Measurements from ENCODE around the gene DPP6.

The DPP6 gene

DNA sequence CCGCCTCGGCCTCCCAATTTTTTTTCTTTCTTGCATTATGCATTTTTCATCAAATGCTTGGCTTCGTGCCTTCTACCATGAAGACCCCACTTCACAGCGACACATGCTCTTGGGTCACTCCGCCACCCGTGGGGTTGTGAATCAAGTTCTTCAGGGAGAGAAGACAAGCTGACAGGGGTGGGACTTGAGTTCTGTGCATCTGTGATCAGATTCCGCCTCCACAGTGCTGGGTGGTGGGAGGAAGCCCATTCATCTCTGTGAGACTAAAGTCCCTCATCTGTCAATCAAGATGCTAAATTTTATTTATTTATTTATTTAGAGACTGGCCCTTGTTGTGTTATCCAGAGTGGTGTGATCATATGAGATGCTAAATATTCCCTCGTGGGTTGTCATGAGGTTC lies 333.0 kb downstream of the DPP6 start:
- TF ChIP-seq, protein P1, sequence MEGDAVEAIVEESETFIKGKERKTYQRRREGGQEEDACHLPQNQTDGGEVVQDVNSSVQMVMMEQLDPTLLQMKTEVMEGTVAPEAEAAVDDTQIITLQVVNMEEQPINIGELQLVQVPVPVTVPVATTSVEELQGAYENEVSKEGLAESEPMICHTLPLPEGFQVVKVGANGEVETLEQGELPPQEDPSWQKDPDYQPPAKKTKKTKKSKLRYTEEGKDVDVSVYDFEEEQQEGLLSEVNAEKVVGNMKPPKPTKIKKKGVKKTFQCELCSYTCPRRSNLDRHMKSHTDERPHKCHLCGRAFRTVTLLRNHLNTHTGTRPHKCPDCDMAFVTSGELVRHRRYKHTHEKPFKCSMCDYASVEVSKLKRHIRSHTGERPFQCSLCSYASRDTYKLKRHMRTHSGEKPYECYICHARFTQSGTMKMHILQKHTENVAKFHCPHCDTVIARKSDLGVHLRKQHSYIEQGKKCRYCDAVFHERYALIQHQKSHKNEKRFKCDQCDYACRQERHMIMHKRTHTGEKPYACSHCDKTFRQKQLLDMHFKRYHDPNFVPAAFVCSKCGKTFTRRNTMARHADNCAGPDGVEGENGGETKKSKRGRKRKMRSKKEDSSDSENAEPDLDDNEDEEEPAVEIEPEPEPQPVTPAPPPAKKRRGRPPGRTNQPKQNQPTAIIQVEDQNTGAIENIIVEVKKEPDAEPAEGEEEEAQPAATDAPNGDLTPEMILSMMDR (IDR thresholded peaks at IDR 0.05; ENCODE audit: low read depth, low read length): no peak
- TF ChIP-seq POLR2A (IDR thresholded peaks at IDR 0.05; ENCODE audit: extremely low read depth, insufficient read length) (no peak), MYC (IDR thresholded peaks at IDR 0.05; ENCODE audit: low read depth, low read length) (no peak)
- TF ChIP-seq, protein P2, sequence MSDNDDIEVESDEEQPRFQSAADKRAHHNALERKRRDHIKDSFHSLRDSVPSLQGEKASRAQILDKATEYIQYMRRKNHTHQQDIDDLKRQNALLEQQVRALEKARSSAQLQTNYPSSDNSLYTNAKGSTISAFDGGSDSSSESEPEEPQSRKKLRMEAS (IDR thresholded peaks at IDR 0.05; ENCODE audit: low read depth, low read length): no peak
- no peak for DNase-seq (ENCODE audit: low read depth)
- H3K4me3 ChIP-seq (ENCODE audit: low read depth, low read length): no peak overlapping the region

DNA sequence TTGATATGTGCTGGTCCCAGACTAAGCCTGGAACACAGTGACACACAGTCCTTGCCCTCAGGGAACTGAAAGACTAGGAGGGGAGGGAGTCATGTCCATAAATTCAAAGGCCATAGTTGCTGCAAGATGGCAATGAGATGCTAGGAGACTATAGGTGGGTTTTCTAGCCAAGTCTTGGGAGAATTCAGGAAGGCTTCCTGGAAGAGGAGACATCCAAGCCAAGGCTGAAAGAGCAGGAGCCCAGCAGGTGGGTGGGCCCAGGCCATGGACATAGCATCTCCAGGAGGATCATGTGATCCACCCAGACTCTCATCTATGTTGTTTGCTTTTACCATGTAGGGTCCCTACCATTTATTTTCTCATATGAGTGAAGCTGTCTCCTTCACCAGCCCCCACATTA lies 335.1 kb downstream of the DPP6 start:
- no peak overlapping the region for H3K4me3 ChIP-seq (ENCODE audit: low read depth, low read length)
- TF ChIP-seq, protein P1 (IDR thresholded peaks at IDR 0.05; ENCODE audit: low read depth, low read length): no peak
- TF ChIP-seq MYC (IDR thresholded peaks at IDR 0.05; ENCODE audit: low read depth, low read length): no peak
- TF ChIP-seq, protein P2 (IDR thresholded peaks at IDR 0.05; ENCODE audit: low read depth, low read length): no peak
- no peak for TF ChIP-seq POLR2A (IDR thresholded peaks at IDR 0.05; ENCODE audit: extremely low read depth, insufficient read length)
- DNase-seq (ENCODE audit: low read depth): no peak

DNA sequence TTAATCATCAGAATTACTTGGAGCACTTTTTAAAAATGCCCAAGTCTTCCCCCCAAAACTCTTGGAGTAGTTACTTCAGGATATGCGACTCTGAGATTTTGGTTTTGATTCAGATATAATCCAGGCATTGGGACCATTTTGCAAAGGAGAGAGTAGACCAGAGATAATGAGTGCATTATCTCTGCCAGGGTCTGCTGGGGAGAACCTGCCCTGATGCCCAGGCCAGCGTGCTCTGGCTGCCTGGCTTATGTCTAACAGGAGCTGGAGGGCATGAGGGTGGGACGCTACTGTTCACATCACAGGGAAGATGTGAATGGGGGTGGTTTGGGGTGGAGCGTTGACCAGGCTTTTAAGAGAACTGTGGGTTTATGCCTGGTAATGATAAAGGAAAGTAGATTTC lies 336.2 kb downstream of the DPP6 start:
- no peak overlapping the region for H3K4me3 ChIP-seq (ENCODE audit: low read depth, low read length)
- DNase-seq (ENCODE audit: low read depth): no peak
- TF ChIP-seq, protein P2 (IDR thresholded peaks at IDR 0.05; ENCODE audit: low read depth, low read length): no peak
- TF ChIP-seq POLR2A (IDR thresholded peaks at IDR 0.05; ENCODE audit: extremely low read depth, insufficient read length) (no peak), MYC (IDR thresholded peaks at IDR 0.05; ENCODE audit: low read depth, low read length) (no peak)
- TF ChIP-seq, protein P1 (IDR thresholded peaks at IDR 0.05; ENCODE audit: low read depth, low read length): no peak

DNA sequence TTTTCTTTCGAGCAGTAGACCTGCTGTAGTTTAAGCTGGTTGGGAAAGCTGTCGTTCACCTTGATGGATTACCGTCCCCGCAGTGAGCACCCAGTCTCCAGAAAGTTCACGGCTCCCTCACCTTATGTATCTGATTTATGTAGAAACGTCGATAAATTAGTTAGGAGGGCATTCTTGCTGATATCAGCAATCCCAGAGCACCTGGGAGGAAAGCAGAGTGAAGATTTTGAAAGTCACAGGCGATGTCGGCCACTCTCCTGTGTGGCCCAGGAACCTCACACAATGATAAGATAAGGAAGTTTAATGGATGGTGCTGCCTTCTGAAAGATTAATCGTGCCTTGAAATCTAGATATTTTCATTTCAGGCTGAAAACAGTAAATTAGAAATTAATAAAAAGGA lies 336.8 kb downstream of the DPP6 start:
- DNase-seq (ENCODE audit: low read depth): no peak
- TF ChIP-seq MYC (IDR thresholded peaks at IDR 0.05; ENCODE audit: low read depth, low read length): no peak
- TF ChIP-seq, protein P1 (IDR thresholded peaks at IDR 0.05; ENCODE audit: low read depth, low read length): no peak
- no peak for TF ChIP-seq POLR2A (IDR thresholded peaks at IDR 0.05; ENCODE audit: extremely low read depth, insufficient read length)
- TF ChIP-seq, protein P2 (IDR thresholded peaks at IDR 0.05; ENCODE audit: low read depth, low read length): no peak
- H3K4me3 ChIP-seq (ENCODE audit: low read depth, low read length): no peak overlapping the region

DNA sequence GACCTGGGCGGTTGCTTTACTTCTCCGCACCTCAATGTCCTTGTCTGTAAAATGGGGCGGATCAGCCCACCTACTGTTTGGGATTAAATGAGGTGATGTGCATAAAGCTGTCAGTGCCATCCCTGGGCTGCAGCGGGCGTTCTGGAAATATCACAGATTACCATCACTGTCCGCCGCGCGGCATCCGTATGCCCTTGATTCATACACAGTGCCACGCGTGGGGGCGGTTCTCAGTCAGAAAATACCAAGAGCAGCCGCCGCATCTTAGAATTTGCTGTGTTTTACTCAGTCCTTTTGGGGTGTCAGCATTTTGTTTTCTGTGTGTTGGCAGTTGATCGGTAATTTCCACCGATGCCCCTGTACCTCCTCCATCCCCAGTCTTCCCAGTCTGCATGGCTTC lies 338.8 kb downstream of the DPP6 start:
- H3K4me3 ChIP-seq (ENCODE audit: low read depth, low read length): no peak overlapping the region
- TF ChIP-seq POLR2A (IDR thresholded peaks at IDR 0.05; ENCODE audit: extremely low read depth, insufficient read length) (no peak), MYC (IDR thresholded peaks at IDR 0.05; ENCODE audit: low read depth, low read length) (no peak)
- TF ChIP-seq, protein P2 (IDR thresholded peaks at IDR 0.05; ENCODE audit: low read depth, low read length): no peak
- TF ChIP-seq, protein P1 (IDR thresholded peaks at IDR 0.05; ENCODE audit: low read depth, low read length): no peak
- no peak for DNase-seq (ENCODE audit: low read depth)

DNA sequence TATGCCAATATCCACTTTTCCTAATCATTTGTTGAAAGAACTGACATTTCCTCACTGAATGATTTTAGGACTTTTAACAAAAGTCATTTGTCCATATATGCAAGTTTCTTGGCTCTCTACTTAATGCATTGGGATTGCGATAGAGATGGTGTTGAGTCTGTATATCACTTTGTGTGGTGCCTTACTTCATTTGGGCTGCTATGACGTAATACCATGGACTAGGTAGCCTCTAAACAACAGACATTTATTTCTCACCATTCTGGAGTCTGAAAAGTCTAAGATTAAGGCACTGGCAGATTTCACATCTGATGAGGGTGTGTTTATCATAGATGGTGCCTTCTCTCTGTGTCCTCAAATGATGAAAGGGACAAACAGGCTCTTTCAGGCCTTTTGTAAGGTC lies 342.6 kb downstream of the DPP6 start:
- DNase-seq (ENCODE audit: low read depth): no peak
- no peak overlapping the region for H3K4me3 ChIP-seq (ENCODE audit: low read depth, low read length)
- no peak for TF ChIP-seq POLR2A (IDR thresholded peaks at IDR 0.05; ENCODE audit: extremely low read depth, insufficient read length)
- no peak for TF ChIP-seq MYC (IDR thresholded peaks at IDR 0.05; ENCODE audit: low read depth, low read length)
